PC-3 (cell line): Measurements from ENCODE around the gene ECT2L. TPM values are rescaled to one million over a fixed set of nuclear protein-coding genes. Genes with fewer than 3 reads are reported as not detected.

Experiments
- ATAC-seq: fragments of 200-7000 bp; cut with Tn5 transposase; 2 replicates; pipeline ENCODE4 v1.9.1; 2020; ENCODE audit warnings: mild to moderate bottlenecking, moderate library complexity
- BruUV-seq: library from RNA; stranded (reverse); fragments of 400-500 nt; replicated peaks from 2 replicates; lab custom pipeline; 2021; lab: Mats Ljungman, UMichigan
- CTCF ChIA-PET: fragments of 300-600 bp; sonication (Branson Sonifier 250); formaldehyde crosslinking; loops from one replicate; lab custom pipeline; 2022; ENCODE audit warnings: antibody characterized with exemption; lab: Charles Lee
- POLR2A ChIA-PET: fragments of 300-600 bp; sonication (Branson Sonifier 250); formaldehyde crosslinking; loops from one replicate; lab custom pipeline; 2022; ENCODE audit warnings: antibody characterized with exemption; ENCODE audit not compliant: unreplicated experiment; lab: Charles Lee
- DNase-seq: peaks from one replicate; pipeline ENCODE4 v3.0.0-alpha.2; 2015
- H2AFZ ChIP-seq: fragments of 300-600 bp; sonication (generic); 2 replicates; pipeline ENCODE4 v1.6.0; 2016; ENCODE audit warnings: antibody characterized with exemption, low read length
- H3F3A ChIP-seq: fragments of 300-600 bp; sonication (generic); one replicate; pipeline ENCODE4 v1.6.0; 2017; ENCODE audit warnings: antibody characterized with exemption, low read length, control low read depth, mild to moderate bottlenecking; ENCODE audit not compliant: unreplicated experiment
- H3K27ac ChIP-seq: fragments of 300-600 bp; sonication (generic); 2 replicates; pipeline ENCODE4 v1.5.1; 2016; ENCODE audit warnings: mild to moderate bottlenecking, low read length
- H3K27me3 ChIP-seq: fragments of 300-600 bp; sonication (generic); 2 replicates; pipeline ENCODE4 v1.6.1; 2016; ENCODE audit warnings: low read length, mixed read lengths
- H3K36me3 ChIP-seq: fragments of 300-600 bp; sonication (generic); 2 replicates; pipeline ENCODE4 v1.6.1; 2016; ENCODE audit warnings: low read depth, mixed run types, low read length, mixed read lengths
- H3K4me1 ChIP-seq: fragments of 300-600 bp; sonication (generic); 2 replicates; pipeline ENCODE4 v1.5.1; 2016; ENCODE audit warnings: low read length; ENCODE audit not compliant: insufficient read depth
- H3K4me2 ChIP-seq: fragments of 300-600 bp; sonication (generic); 2 replicates; pipeline ENCODE4 v1.6.0; 2016; ENCODE audit warnings: low read length
- H3K4me3 ChIP-seq: fragments of 300-600 bp; sonication (generic); 2 replicates; pipeline ENCODE4 v1.5.1; 2016; ENCODE audit warnings: mild to moderate bottlenecking, low read length, mixed read lengths
- H3K79me2 ChIP-seq: fragments of 300-600 bp; sonication (generic); 2 replicates; pipeline ENCODE4 v1.6.1; 2017; ENCODE audit warnings: low read length, mixed read lengths
- H3K9ac ChIP-seq: fragments of 300-600 bp; sonication (generic); 2 replicates; pipeline ENCODE4 v1.6.0; 2016; ENCODE audit warnings: mild to moderate bottlenecking, low read length
- H3K9me2 ChIP-seq: fragments of 300-600 bp; sonication (generic); replicated peaks from 2 replicates; pipeline ENCODE4 v1.6.1; 2016; ENCODE audit warnings: mixed run types, low read length, mixed read lengths
- H3K9me3 ChIP-seq: fragments of 300-600 bp; sonication (generic); 2 replicates; pipeline ENCODE4 v1.6.1; 2016; ENCODE audit warnings: low read length, mixed read lengths
- H4K20me1 ChIP-seq: fragments of 300-600 bp; sonication (generic); 2 replicates; pipeline ENCODE4 v1.6.1; 2016; ENCODE audit warnings: low read length, mixed read lengths
- CTCF ChIP-seq: fragments of 300-600 bp; sonication (generic); conservative IDR thresholded peaks from 2 replicates; pipeline ENCODE4 v1.5.1; 2017; ENCODE audit warnings: antibody characterized with exemption, low read depth, mild to moderate bottlenecking, low read length
- EZH2 ChIP-seq: fragments of 300-600 bp; sonication (generic); IDR thresholded peaks from one replicate; pipeline ENCODE4 v1.6.1; 2017; ENCODE audit warnings: antibody characterized with exemption, mild to moderate bottlenecking, low read length; ENCODE audit not compliant: unreplicated experiment
- EZH2phosphoT487 ChIP-seq: fragments of 300-600 bp; sonication (generic); IDR thresholded peaks from 2 replicates; pipeline ENCODE4 v1.6.1; 2018; ENCODE audit warnings: mild to moderate bottlenecking, antibody characterized with exemption, low read length, borderline replicate concordance
- intact Hi-C: fragments of 100-400 bp; cut with micrococcal nuclease; formaldehyde crosslinking; loops from 2 replicates; pipeline ENCODE4 v1.9.0; 2023
- total RNA-seq: library from RNA; depleted of rRNA; stranded (reverse); fragments of >200 nt; gene quantifications from 2 replicates; pipeline ENCODE4 v1.2.3, GENCODE V29; 2014

The ECT2L gene
- total RNA-seq, 1 experiment from 2014 or later = not detected

- no peaks in the 10 kb centered on the region for H3K9me3 ChIP-seq
- H3F3A ChIP-seq = no peaks in the 10 kb centered on the region
- TF ChIP-seq EZH2phosphoT487 = no peak
- no peak for TF ChIP-seq EZH2
- TF ChIP-seq CTCF = no peak
- H3K4me3 ChIP-seq = no peak overlapping the region
- CTCF ChIA-PET = interaction anchor here (0.5 kb wide), 1 partner anchor 13 kb away, joined by 3 read pairs; no protein-coding TSS in a partner anchor
- no peaks in the 10 kb centered on the region for H3K27me3 ChIP-seq
- no TSS peak for BruUV-seq
- DNase-seq (no peak), ATAC-seq (no peak)
- POLR2A ChIA-PET = no interaction called here
- intact Hi-C loops = no loop called here
- no peaks in the 10 kb centered on the region for H3K36me3 ChIP-seq
- H3K4me2 ChIP-seq = no peak overlapping the region
- no peak overlapping the region for H3K9ac ChIP-seq
- H4K20me1 ChIP-seq = no peaks in the 10 kb centered on the region
- H2AFZ ChIP-seq = no peak overlapping the region
- peaks cover 7% of the 10 kb centered on the region for H3K4me1 ChIP-seq
- H3K9me2 ChIP-seq = no peaks in the 10 kb centered on the region
- no peak overlapping the region for H3K27ac ChIP-seq
- peaks cover 5% of the 10 kb centered on the region; the same call in 1 of the 2 replicates for H3K79me2 ChIP-seq
Observed at GRCh38 chr6:138776659-138777058, 19.2 kb upstream of the ECT2L start.

GRCh38 chr6:138778331-138778730 lies 17.6 kb upstream of the ECT2L start:
- no peak overlapping the region for H3K27ac ChIP-seq
- H3K9me3 ChIP-seq = no peaks in the 10 kb centered on the region
- no peaks in the 10 kb centered on the region for H3K36me3 ChIP-seq
- TF ChIP-seq EZH2phosphoT487 (no peak), CTCF (no peak), EZH2 (no peak)
- no peaks in the 10 kb centered on the region for H4K20me1 ChIP-seq
- DNase-seq (no peak), ATAC-seq (no peak)
- CTCF ChIA-PET = no interaction called here
- H3K27me3 ChIP-seq = no peaks in the 10 kb centered on the region
- BruUV-seq = no TSS peak
- intact Hi-C loops = no loop called here
- H3K9me2 ChIP-seq = no peaks in the 10 kb centered on the region
- no peak overlapping the region for H3K4me3 ChIP-seq
- H3K4me1 ChIP-seq = no peaks in the 10 kb centered on the region; the same call in 1 of the 2 replicates
- no peak overlapping the region for H3K9ac ChIP-seq
- POLR2A ChIA-PET = no interaction called here
- H2AFZ ChIP-seq = no peak overlapping the region
- H3F3A ChIP-seq = no peaks in the 10 kb centered on the region
- peaks cover 5% of the 10 kb centered on the region; the same call in 1 of the 2 replicates for H3K79me2 ChIP-seq
- H3K4me2 ChIP-seq = no peak overlapping the region

GRCh38 chr6:138782243-138782642 lies 13.6 kb upstream of the ECT2L start:
- no peaks in the 10 kb centered on the region for H3K9me3 ChIP-seq
- no peak overlapping the region for H3K9ac ChIP-seq
- no peak for ATAC-seq
- no peak overlapping the region for H3K4me3 ChIP-seq
- H3K4me1 ChIP-seq = no peaks in the 10 kb centered on the region
- no peak overlapping the region for H3K4me2 ChIP-seq
- no peak for DNase-seq
- no TSS peak for BruUV-seq
- H2AFZ ChIP-seq = no peak overlapping the region
- H3K27me3 ChIP-seq = no peaks in the 10 kb centered on the region
- no peak overlapping the region for H3K27ac ChIP-seq
- H3F3A ChIP-seq = no peaks in the 10 kb centered on the region
- no peaks in the 10 kb centered on the region for H3K9me2 ChIP-seq
- TF ChIP-seq EZH2 (no peak), CTCF (no peak), EZH2phosphoT487 (no peak)
- 0 out of 2 replicates have a peak, but pooled peaks cover 2% of the 10 kb centered on the region for H3K36me3 ChIP-seq
- H3K79me2 ChIP-seq = no peaks in the 10 kb centered on the region
- H4K20me1 ChIP-seq = no peaks in the 10 kb centered on the region
- ChIA-PET CTCF (no interaction called here), POLR2A (no interaction called here)
- intact Hi-C loops = no loop called here
